H1 (cell line): Measurements from ENCODE around the gene FOSL2. TPM values are rescaled to one million over a fixed set of nuclear protein-coding genes. Genes with fewer than 3 reads are reported as not detected.

Source experiments
- CTCF ChIA-PET: fragments of 300-600 bp; sonication (Branson Sonifier 250); formaldehyde crosslinking; loops from one replicate; lab custom pipeline; 2021; ENCODE audit not compliant: partially characterized antibody; lab: Charles Lee
- POLR2A ChIA-PET: fragments of 300-600 bp; sonication (Branson Sonifier 250); formaldehyde crosslinking; loops from one replicate; lab custom pipeline; 2021; ENCODE audit warnings: inconsistent platforms; ENCODE audit not compliant: partially characterized antibody; lab: Charles Lee
- DNase-seq, 2 experiments: peaks; one replicate each; pipeline versions ENCODE4 v3.0.0 to v3.0.0-alpha.2; 2010 to 2022; ENCODE audit warnings: low spot score in 2 of 2, low read depth in 1 of 2, mixed read lengths in 1 of 2
- FAIRE-seq: peaks from 2 replicates; lab custom pipeline; 2011; peaks lifted over from hg19 to GRCh38; lab: Jason Lieb, UNC
- H2AFZ ChIP-seq: 2 replicates; pipeline ENCODE4 v1.8.1; 2012; ENCODE audit warnings: low read length, inconsistent platforms
- H2AK5ac ChIP-seq: 2 replicates; pipeline ENCODE4 v1.6.1; 2013; ENCODE audit warnings: low read depth, low read length
- H2BK120ac ChIP-seq: replicated peaks from 2 replicates; pipeline ENCODE3; 2013; ENCODE audit warnings: low read depth, low read length, inconsistent platforms
- H2BK12ac ChIP-seq: 2 replicates; pipeline ENCODE4 v1.6.1; 2013; ENCODE audit warnings: low read depth, low read length
- H2BK15ac ChIP-seq: 2 replicates; pipeline ENCODE4 v1.6.1; 2013; ENCODE audit warnings: low read length
- H2BK20ac ChIP-seq: 2 replicates; pipeline ENCODE4 v1.6.1; 2013; ENCODE audit warnings: low read length
- H2BK5ac ChIP-seq: 2 replicates; pipeline ENCODE4 v1.6.1; 2013; ENCODE audit warnings: low read depth, low read length
- H3K14ac ChIP-seq: 2 replicates; pipeline ENCODE4 v1.6.1; 2013; ENCODE audit warnings: inconsistent platforms; ENCODE audit not compliant: insufficient read length
- H3K18ac ChIP-seq: 2 replicates; pipeline ENCODE4 v1.6.1; 2013; ENCODE audit warnings: low read length; ENCODE audit errors: extremely low read depth
- H3K23ac ChIP-seq: 2 replicates; pipeline ENCODE4 v1.6.1; 2013; ENCODE audit warnings: inconsistent platforms; ENCODE audit not compliant: insufficient read length
- H3K23me2 ChIP-seq: 2 replicates; pipeline ENCODE4 v1.6.1; 2013; ENCODE audit warnings: low read depth, low read length
- H3K27ac ChIP-seq: 2 replicates; pipeline ENCODE4 v1.6.1; 2011; ENCODE audit warnings: low read depth, low read length, inconsistent platforms
- H3K27me3 ChIP-seq, 4 experiments: replicated peaks in 1 of 4; 1 replicate in 1 of 4; 2 replicates in 3 of 4; pipeline versions ENCODE4 v1.6.1 to v1.8.1; 2011 to 2013; ENCODE audit warnings: low read length in 3 of 4, mild to moderate bottlenecking in 3 of 4, inconsistent platforms in 2 of 4, mixed read lengths in 2 of 4, moderate library complexity in 1 of 4; ENCODE audit not compliant: control insufficient read depth in 3 of 4, insufficient read depth in 3 of 4; ENCODE audit errors: extremely low read depth in 1 of 4
- H3K36me3 ChIP-seq, 4 experiments: 2 replicates each; pipeline versions ENCODE4 v1.6.1 to v1.8.1; 2011 to 2013; ENCODE audit warnings: mild to moderate bottlenecking in 4 of 4, low read length in 3 of 4, moderate library complexity in 2 of 4, control low read depth in 1 of 4, inconsistent platforms in 1 of 4; ENCODE audit not compliant: insufficient read depth in 4 of 4, control insufficient read depth in 2 of 4
- H3K4ac ChIP-seq: replicated peaks from 2 replicates; pipeline ENCODE3; 2013; ENCODE audit warnings: low read length, low read depth, mixed read lengths, inconsistent platforms; ENCODE audit not compliant: insufficient read length
- H3K4me1 ChIP-seq, 4 experiments: replicated peaks in 1 of 4; 1 replicate in 1 of 4; 2 replicates in 3 of 4; pipeline versions ENCODE4 v1.6.1 to v1.8.1; 2011 to 2013; ENCODE audit warnings: low read length in 3 of 4, inconsistent platforms in 2 of 4, mixed read lengths in 1 of 4; ENCODE audit not compliant: insufficient read depth in 4 of 4, control insufficient read depth in 3 of 4
- H3K4me2 ChIP-seq, 2 experiments: 2 replicates each; pipeline versions ENCODE4 v1.6.1 to v1.8.1; 2011 to 2013; ENCODE audit warnings: low read depth in 2 of 2, low read length in 2 of 2, control low read depth in 1 of 2, inconsistent platforms in 1 of 2, mild to moderate bottlenecking in 1 of 2; ENCODE audit not compliant: insufficient read depth in 1 of 2
- H3K4me3 ChIP-seq, 4 experiments: fragments of 200-600, 300-600 bp in 1 of 4; sonication (generic), shearing (Covaris generic), sonication (Bioruptor Twin) in 1 of 4; 2 replicates each; pipeline versions ENCODE4 v1.5.1 to v1.8.1; 2011 to 2016; ENCODE audit warnings: low read length in 4 of 4, low read depth in 3 of 4, control low read depth in 2 of 4, inconsistent platforms in 2 of 4, mild to moderate bottlenecking in 2 of 4, mixed read lengths in 1 of 4, moderate library complexity in 1 of 4; ENCODE audit not compliant: insufficient read depth in 2 of 4; ENCODE audit errors: extremely low read depth in 1 of 4
- H3K56ac ChIP-seq: replicated peaks from 2 replicates; pipeline ENCODE3; 2013; ENCODE audit warnings: low read depth, mild to moderate bottlenecking, mixed read lengths, low read length, inconsistent platforms; ENCODE audit not compliant: insufficient read length
- H3K79me1 ChIP-seq: 2 replicates; pipeline ENCODE4 v1.6.1; 2013; ENCODE audit warnings: low read depth, low read length, control low read depth
- H3K79me2 ChIP-seq, 2 experiments: 2 replicates each; pipeline versions ENCODE4 v1.6.1 to v1.8.1; 2012 to 2013; ENCODE audit warnings: low read length in 2 of 2, mild to moderate bottlenecking in 2 of 2, inconsistent platforms in 1 of 2; ENCODE audit not compliant: insufficient read depth in 2 of 2, control insufficient read depth in 1 of 2
- H3K9ac ChIP-seq, 4 experiments: replicated peaks in 1 of 4; 1 replicate in 1 of 4; 2 replicates in 3 of 4; pipeline versions ENCODE4 v1.6.1 to v1.8.1; 2011 to 2013; ENCODE audit warnings: low read depth in 3 of 4, low read length in 3 of 4, control low read depth in 2 of 4, mild to moderate bottlenecking in 2 of 4, moderate library complexity in 2 of 4, inconsistent platforms in 1 of 4; ENCODE audit errors: extremely low read depth in 1 of 4
- H3K9me3 ChIP-seq, 2 experiments: 2 replicates each; pipeline versions ENCODE4 v1.6.1 to v1.8.1; 2012 to 2013; ENCODE audit warnings: mild to moderate bottlenecking in 2 of 2, moderate library complexity in 2 of 2, control low read depth in 1 of 2, inconsistent platforms in 1 of 2, low read depth in 1 of 2, low read length in 1 of 2, mixed read lengths in 1 of 2; ENCODE audit not compliant: insufficient read depth in 2 of 2
- H4K20me1 ChIP-seq, 2 experiments: replicated peaks in 1 of 2; 2 replicates each; pipeline versions ENCODE3 to v1.8.1; 2011 to 2013; ENCODE audit warnings: inconsistent platforms in 2 of 2, low read length in 2 of 2, mild to moderate bottlenecking in 1 of 2; ENCODE audit not compliant: insufficient read depth in 2 of 2, control insufficient read depth in 1 of 2
- H4K5ac ChIP-seq: 2 replicates; pipeline ENCODE4 v1.6.1; 2013; ENCODE audit warnings: low read length, low read depth, mixed read lengths, inconsistent platforms; ENCODE audit not compliant: insufficient read length
- H4K8ac ChIP-seq: 2 replicates; pipeline ENCODE4 v1.8.0; 2013; ENCODE audit warnings: mild to moderate bottlenecking, moderate library complexity, low read length, inconsistent platforms; ENCODE audit not compliant: insufficient read depth; ENCODE audit errors: extremely low read depth
- H4K91ac ChIP-seq: replicated peaks from 2 replicates; pipeline ENCODE3; 2013; ENCODE audit warnings: low read length, mixed read lengths, inconsistent platforms; ENCODE audit not compliant: insufficient read length
- ASH2L ChIP-seq: fragments of 200-600, 300-600 bp; sonication (generic); IDR thresholded peaks from one replicate; pipeline ENCODE4 v1.7.1; 2017; ENCODE audit warnings: low read length
- CREB1 ChIP-seq: IDR thresholded peaks from 2 replicates; pipeline ENCODE4 v1.6.1; 2012; ENCODE audit warnings: inconsistent platforms
- CTCF ChIP-seq, 3 experiments: IDR thresholded peaks; 1 replicate in 2 of 3; 2 replicates in 1 of 3; pipeline versions ENCODE4 v1.5.1 to v1.6.1; 2011; ENCODE audit warnings: low read length in 3 of 3, mild to moderate bottlenecking in 3 of 3, inconsistent platforms in 2 of 3, low read depth in 1 of 3, moderate library complexity in 1 of 3; ENCODE audit not compliant: insufficient read depth in 1 of 3; ENCODE audit errors: control extremely low read depth in 1 of 3
- EP300 ChIP-seq, 2 experiments: IDR thresholded peaks; 1 replicate in 1 of 2; 2 replicates in 1 of 2; pipeline ENCODE4 v1.6.1; 2011 to 2012; ENCODE audit warnings: low read depth in 2 of 2, low read length in 2 of 2, mild to moderate bottlenecking in 2 of 2, borderline replicate concordance in 1 of 2, inconsistent platforms in 1 of 2, moderate library complexity in 1 of 2
- RBBP5 ChIP-seq: IDR thresholded peaks from 2 replicates; pipeline ENCODE4 v1.7.1; 2012; ENCODE audit warnings: low read depth, mild to moderate bottlenecking, inconsistent platforms, low read length, moderate library complexity, borderline replicate concordance
- RNF2 ChIP-seq: fragments of 200-900, 300-1000 bp; sonication (generic); IDR thresholded peaks from 2 replicates; pipeline ENCODE4 v1.7.1; 2016; ENCODE audit warnings: borderline replicate concordance, low read depth, mild to moderate bottlenecking, antibody characterized with exemption, low read length; ENCODE audit not compliant: poor library complexity, severe bottlenecking; ENCODE audit errors: missing control alignments
- WGBS, 2 experiments: shearing (Covaris generic) in 1 of 2; methylation state at CpG; one replicate each; pipeline versions ENCODE4 v1.1.6 to v1.1.7; 2013 to 2015; ENCODE audit warnings: low lambda C conversion rate in 2 of 2, mixed read lengths in 2 of 2, inconsistent platforms in 1 of 2, low coverage in 1 of 2, missing lambda C conversion rate in 1 of 2; ENCODE audit not compliant: insufficient replicate concordance in 2 of 2, insufficient coverage in 1 of 2, insufficient read length in 1 of 2; ENCODE audit errors: extremely low coverage in 1 of 2, missing lambda C conversion rate in 1 of 2; 5-methylcytosine and 5-hydroxymethylcytosine counted together
- polyA plus RNA-seq, 7 experiments: library from polyadenylated mRNA; depleted of rRNA in 3 of 7; stranded (reverse) in 5 of 7; unstranded in 2 of 7; fragments of >200 nt in 5 of 7; fragments of 200-250 nt in 2 of 7; gene quantifications; 1 replicate in 5 of 7; 2 replicates in 1 of 7; 4 replicates in 1 of 7; pipeline versions ENCODE4 v1.2.1 to v1.2.3, GENCODE V29; 2011 to 2013; ENCODE audit warnings: missing spikeins in 2 of 7, mixed read lengths in 2 of 7
- total RNA-seq: library from RNA; stranded (reverse); fragmentation: NEBNext Ultra II Directional; extraction: Animal tissue kit (Norgen Biotek cat#: 25700); gene quantifications from 2 replicates; pipeline ENCODE4 v1.2.1, GENCODE V29; 2021

Gene FOSL2
- total and polyA plus RNA-seq, 2 of the 8 experiments (the other 6 are each of a cell fraction or from before 2014, with no cell fraction given), result 1.5 to 4.5 TPM

- Histone ChIP-seq H3K4me3 (no peak overlapping the region), H3K79me1 (no peaks in the 10 kb centered on the region), H3K23me2 (no peaks in the 10 kb centered on the region), H2BK5ac (no peak overlapping the region), H3K23ac (no peak overlapping the region), H4K20me1 (peaks cover 0 to 2% of the 10 kb centered on the region in 2 experiments), H4K91ac (no peak overlapping the region), H3K14ac (no peak overlapping the region), H2BK12ac (no peak overlapping the region), H2BK120ac (no peak overlapping the region), H3K27me3 (no peaks in the 10 kb centered on the region; a peak in 1 of 7 replicates), H2AFZ (no peak overlapping the region), H3K27ac (no peak overlapping the region), H3K4me2 (no peak overlapping the region), H3K56ac (no peak overlapping the region)
- DNase-seq (no peak), FAIRE-seq (no peak)
- POLR2A ChIA-PET, result interaction anchor here (0.9 to 1.4 kb wide), 3 partner anchors 9 to 700 kb away, joined by 3 read pairs; no protein-coding TSS in a partner anchor
- TF ChIP-seq EP300 (IDR thresholded peaks at IDR 0.05; ENCODE audit: borderline replicate concordance in 1 of 2, low read depth in 2 of 2, low read length in 2 of 2) (no peak), ASH2L (no peak), CREB1 (no peak), RBBP5 (no peak), RNF2 (no peak), CTCF (IDR thresholded peaks at IDR 0.05; ENCODE audit: control extremely low read depth in 1 of 3, insufficient read depth in 1 of 3, low read depth in 1 of 3, low read length in 3 of 3) (no peak)
- TF ChIP-seq, all 59 proteins: peak for 0
- Histone ChIP-seq H3K36me3 (peaks cover 0 to 6% (median 0%) of the 10 kb centered on the region in 4 experiments; a peak in 1 of 8 replicates), H2BK20ac (no peak overlapping the region), H3K9me3 (no peaks in the 10 kb centered on the region), H4K5ac (no peak overlapping the region), H3K4me1 (peaks cover 0 to 12% (median 7%) of the 10 kb centered on the region in 4 experiments; a peak in 6 of 7 replicates), H2BK15ac (no peak overlapping the region), H4K8ac (no peak overlapping the region), H3K9ac (no peak overlapping the region), H2AK5ac (no peak overlapping the region), H3K4ac (no peak overlapping the region), H3K18ac (no peak overlapping the region), H3K79me2 (no peaks in the 10 kb centered on the region)
- 76% methylated on average over 13 of the region's 13 CpGs; no CpG with 5 or more reads in 1 of the 2 experiments for WGBS, 2 experiments
- CTCF ChIA-PET, result interaction anchor here (0.6 to 1.8 kb wide), 10 partner anchors 16 to 733 kb away, joined by 3 to 9 read pairs (median 4); no protein-coding TSS in a partner anchor
Observed at GRCh38 chr2:28415010-28415409, 22.4 kb downstream of the FOSL2 start.
